ENCODE data around the gene KCNQ1.

DNA sequence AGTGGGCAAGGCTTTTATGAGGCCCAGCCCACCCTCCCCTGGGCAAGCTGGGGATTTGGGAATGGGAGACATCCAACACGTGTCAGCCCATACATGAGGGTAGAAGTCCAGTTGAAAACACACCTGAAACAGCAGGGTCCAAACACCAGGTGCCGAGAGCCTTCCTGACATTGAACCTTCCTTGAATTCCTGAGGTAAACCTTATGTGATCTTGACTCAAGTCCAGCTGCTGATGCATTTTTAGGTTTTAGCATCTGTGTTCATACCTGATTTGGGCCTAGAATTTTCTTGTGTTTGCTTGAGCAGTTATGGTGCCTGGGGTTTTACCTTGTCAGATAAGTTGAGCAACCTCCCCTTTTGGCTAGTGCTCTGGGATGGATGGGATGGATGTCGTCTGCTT, 374.5 kb downstream of the KCNQ1 start:
- no peak for TF ChIP-seq POLR2A (IDR thresholded peaks at IDR 0.05)
- TF ChIP-seq, protein P1, sequence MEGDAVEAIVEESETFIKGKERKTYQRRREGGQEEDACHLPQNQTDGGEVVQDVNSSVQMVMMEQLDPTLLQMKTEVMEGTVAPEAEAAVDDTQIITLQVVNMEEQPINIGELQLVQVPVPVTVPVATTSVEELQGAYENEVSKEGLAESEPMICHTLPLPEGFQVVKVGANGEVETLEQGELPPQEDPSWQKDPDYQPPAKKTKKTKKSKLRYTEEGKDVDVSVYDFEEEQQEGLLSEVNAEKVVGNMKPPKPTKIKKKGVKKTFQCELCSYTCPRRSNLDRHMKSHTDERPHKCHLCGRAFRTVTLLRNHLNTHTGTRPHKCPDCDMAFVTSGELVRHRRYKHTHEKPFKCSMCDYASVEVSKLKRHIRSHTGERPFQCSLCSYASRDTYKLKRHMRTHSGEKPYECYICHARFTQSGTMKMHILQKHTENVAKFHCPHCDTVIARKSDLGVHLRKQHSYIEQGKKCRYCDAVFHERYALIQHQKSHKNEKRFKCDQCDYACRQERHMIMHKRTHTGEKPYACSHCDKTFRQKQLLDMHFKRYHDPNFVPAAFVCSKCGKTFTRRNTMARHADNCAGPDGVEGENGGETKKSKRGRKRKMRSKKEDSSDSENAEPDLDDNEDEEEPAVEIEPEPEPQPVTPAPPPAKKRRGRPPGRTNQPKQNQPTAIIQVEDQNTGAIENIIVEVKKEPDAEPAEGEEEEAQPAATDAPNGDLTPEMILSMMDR (IDR thresholded peaks at IDR 0.05), result no peak
- no peak for TF ChIP-seq POLR2AphosphoS5 (IDR thresholded peaks at IDR 0.05)
- TF ChIP-seq EP300 (IDR thresholded peaks at IDR 0.05), result no peak
